NCI-H2029 treated with DMSO at 0.1 percent for 48 hours (cell line): ENCODE data around the gene KIF5C.
A peak's percentile ranks its signal among the peaks of the same experiment; 100 is the strongest.

ENCODE experiments used
- DNase-seq: peaks from one replicate; lab custom pipeline; 2025; lab: John Stamatoyannopoulos, UW

The KIF5C gene

DNA sequence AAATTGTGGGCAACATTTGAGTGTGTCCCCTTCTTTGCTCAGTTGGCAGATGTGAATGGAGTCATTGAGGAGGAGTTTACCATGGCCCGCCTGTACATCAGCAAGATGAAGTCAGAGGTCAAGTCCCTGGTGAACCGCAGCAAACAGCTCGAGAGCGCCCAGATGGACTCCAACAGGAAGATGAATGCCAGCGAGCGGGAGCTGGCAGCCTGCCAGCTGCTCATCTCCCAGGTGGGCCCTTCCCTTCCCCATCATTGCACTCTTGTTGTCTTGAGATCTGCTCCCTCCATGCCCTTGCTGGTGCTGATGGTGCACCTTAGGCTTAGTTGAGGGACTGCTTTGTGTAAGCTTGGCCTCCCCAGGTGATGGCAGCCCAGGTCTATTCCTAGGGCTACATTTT is 115.9 kb downstream of the KIF5C start:
- DNase-seq: no peak

DNA sequence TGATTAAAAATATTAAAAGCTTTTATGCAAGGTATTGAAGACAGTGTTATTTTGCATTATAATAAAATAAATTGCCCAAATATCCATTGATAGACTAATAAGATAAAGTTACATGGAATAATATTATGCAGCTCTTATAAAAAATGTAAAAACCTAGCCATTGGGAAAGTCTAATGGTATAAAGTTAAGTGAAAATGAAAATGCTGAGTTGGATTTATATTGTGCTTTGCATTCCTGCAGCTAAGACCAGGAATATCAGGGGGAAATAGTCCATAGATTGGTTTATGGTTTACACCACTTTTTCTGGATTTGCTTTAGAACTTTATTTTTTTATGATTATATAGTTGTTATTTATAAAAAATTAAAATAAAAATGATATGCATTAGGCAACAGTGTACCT is 117.4 kb downstream of the KIF5C start:
- no peak for DNase-seq

DNA sequence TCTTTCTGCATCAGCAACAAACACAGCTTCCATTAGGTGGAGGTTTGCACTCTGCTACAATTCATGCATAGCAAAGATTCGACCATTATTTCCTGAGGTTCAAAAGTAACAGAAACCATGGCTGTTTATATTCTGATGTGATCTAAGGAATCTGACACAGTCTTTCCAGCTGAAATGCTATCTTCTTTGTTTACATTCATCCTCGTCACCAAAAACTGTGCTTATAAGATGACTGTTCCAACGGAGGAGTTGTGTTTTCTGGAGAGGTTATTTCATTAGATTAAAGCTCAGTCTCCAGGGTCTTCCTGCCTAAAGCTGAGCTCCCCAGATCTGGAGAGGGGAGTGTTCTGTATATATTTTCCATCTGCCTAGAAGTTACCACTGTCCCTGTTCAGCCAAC is 118.3 kb downstream of the KIF5C start:
- DNase-seq: no peak

DNA sequence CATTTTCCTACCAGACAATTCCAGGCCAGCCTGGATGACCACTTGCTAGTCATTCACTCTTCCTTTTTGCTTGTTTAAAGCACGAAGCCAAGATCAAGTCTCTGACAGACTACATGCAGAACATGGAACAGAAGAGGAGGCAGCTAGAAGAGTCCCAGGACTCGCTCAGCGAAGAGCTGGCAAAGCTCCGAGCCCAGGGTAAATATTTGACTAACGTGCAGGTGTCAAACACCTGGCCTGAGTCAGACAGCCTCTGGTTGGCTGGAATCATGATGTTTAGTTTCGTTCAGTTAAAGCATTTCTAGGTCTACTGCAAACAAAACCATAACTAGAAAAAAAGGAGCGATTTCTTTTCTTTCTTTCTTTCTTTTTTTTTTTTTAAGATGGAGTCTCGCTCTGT is 119.3 kb downstream of the KIF5C start:
- peak; percentile 89 for DNase-seq

DNA sequence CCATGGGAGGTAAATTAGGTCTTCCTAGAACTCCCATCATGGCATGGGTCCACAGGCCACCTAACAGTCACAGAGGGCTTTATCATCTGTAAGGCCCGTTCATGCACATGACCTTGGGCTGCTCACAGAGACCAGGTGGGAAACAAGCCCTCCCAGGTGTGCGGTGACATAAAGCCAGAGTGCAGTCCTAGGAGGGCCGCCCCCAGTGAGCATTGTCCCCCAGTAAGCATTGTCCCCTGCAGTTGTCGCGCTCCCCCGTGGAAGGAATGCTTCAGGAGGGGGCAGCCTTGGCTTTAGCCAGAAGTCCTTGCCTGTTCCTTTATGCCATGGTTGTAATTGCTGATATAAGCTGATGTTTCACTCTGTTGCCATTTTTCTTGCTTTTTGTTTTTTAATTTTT is 121.8 kb downstream of the KIF5C start:
- DNase-seq: no peak

- DNase-seq: peak; percentile 59
Observed at GRCh38 chr2:148998165-148998830, 123.3 kb downstream of the KIF5C start.

DNA sequence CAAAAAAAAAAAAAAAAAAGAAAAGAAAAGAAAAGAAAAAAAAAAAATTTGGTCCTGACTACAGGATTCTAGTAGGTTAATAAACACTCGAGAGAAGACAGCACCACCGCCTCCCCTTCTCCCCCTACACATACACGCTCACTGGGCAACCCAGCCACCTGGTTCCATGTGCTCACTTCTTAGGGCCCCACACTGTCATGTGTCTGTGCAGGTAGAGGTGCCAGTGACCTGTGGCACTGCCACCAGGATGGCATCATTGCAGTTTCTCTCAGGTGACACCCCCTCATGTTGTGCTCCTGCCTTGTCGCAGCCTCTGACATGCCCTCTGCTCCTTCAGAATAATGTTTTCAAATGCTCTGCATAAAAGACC is 123.8 kb downstream of the KIF5C start:
- DNase-seq: no peak

DNA sequence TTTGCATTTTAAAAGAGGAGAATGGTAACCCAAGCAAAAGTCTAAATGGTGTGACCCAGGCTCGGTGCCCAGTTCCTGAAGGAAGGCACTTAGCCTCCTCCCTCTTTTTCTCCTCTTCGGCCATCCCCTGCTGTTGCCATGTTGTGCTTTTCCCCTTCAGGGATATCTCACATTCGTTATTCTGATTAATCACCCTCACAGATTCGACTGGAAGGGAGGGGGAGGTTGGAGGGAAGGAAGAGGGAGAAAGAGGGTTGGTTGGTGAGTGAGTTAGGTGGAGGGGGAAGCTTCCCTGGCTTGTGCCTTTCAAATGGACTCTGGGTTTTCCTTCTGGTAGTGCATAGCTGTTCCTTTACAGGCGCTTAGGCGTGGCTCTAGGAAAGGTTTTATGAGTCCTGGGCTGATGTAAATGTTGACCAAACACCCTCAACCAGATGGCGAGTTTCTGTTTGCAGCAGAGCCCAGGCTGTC is 124.5 kb downstream of the KIF5C start:
- DNase-seq: peak; percentile 24

- DNase-seq: no peak
Observed at GRCh38 chr2:149000158-149000938, 125.3 kb downstream of the KIF5C start.

DNA sequence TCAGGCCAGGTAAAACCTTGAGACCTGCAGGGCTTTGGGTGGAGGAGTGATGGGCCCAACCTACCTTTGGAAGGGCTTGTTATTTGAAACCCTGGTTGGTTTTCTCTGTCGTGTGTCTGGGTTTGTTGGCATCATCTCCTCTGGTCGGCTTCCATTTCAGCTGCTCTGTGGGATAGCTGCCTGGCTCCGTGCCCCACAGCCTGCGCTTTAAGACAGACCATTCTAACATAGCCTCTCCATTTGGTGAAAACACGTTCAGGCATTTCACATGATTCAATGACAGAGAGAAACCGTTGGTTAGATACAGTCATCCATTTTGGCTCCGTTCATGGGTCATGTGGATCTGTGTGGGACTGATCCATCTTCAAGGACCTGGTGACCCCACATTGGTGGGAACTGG is 126.5 kb downstream of the KIF5C start:
- peak; percentile 70 for DNase-seq

DNA sequence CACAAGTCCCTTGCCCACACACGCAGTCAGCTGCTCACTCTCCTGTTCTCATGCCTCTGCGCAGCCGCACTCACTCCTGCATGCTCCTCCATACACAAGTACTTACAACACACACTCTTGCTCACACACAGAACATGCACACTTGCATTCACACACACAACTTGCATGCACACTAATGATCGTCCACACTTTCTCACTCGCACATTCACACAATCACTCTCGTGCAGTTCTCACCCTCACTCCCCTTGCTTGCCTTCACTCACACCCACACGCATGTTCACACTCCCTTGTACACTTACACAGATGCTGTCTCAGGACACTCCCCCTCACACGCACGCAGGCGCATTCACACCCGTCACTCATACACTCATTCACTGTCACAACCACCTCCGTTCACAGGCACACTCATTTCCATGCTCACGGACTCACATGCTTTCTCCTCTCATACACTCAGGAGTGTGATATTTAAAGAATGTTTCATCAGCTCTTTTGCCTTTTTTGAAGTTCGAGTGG is 127.4 kb downstream of the KIF5C start:
- no peak for DNase-seq

DNA sequence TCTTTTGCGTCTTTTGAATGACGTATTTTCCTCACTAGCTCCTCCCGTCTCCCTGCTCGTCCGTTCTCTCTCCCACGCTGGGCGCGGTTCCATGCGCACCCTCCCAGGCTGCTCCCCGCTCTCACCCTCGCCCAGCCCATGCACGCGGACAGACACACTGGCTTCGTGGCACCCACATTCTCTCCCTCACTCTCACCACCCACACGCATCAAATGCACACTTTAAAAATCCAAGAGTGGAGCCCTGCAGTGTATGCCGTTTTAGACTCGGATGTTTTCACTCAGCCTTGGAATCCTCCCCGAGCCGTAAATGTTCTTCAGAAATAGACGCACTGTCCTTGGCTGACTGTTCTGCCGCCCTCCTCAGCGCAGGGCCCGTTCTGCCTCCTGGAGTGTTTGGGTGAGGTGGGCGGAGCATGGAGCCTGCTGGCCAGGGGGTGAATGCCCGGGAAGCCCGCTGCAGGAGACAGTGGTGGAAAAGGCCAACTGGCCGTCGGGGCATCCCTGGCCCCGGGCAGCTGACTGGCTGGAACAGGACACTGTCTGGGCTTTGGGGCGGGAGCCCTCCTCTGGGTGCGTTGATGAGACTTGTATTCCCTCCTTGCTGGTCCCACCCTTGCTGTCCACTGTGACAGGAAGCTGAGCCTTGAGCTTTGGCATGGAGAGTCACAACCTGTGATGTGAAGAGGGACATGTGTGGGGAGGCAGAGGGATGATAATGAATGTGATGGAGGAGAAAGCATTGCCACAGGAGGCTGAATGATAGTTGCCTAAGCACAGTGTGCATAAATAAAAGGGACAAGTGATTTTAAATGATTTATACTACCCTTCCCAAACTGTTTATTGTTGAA is 128.1 kb downstream of the KIF5C start:
- no peak for DNase-seq

DNA sequence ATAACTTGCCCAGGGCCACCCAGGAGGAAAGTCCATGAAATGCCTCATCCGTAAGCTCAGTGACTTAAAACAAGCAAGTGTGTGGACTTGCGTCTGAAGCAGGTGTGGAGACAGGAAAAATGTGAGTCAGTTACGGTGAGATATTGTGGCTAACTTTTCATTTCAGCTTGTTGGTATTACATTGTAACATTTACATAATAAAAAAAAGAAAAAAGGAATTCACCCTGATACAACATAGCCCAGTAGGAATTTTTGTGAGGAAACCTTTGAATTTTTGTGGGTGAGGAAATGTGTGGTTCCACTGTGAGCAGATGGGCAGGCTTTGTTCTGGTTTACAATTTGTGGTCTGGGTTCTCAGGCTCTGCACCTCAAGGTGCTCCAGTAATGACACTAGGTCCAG is 129.8 kb downstream of the KIF5C start:
- DNase-seq: no peak

DNA sequence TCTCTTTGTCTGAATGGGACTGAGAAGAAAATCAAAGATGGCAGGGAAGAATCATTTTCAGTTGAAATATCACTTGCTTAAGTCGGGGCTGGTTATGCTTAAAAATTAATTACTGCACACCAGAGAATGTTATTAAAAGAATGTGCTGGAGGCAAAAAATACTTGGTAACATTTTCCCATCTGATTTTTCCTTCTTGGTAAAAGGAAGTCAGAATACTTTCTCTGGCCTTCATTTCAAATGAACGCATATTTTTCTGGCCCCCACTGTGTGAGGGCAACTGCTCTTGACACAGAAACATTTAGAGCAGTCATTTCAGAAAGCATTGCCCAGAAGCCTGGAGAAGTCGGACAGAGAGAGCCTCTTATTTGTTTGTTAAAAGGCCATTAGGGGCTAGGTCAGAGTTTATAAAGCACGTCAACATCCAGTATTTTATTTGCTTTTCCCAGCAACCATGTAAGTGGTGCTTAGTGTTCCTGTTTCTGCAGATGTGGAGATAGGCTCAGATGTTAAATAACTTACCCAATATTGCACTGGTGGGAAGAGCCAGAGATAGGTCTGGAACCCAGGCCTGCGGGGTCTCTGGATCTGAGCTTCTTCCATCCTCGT is 130.5 kb downstream of the KIF5C start:
- DNase-seq: no peak

DNA sequence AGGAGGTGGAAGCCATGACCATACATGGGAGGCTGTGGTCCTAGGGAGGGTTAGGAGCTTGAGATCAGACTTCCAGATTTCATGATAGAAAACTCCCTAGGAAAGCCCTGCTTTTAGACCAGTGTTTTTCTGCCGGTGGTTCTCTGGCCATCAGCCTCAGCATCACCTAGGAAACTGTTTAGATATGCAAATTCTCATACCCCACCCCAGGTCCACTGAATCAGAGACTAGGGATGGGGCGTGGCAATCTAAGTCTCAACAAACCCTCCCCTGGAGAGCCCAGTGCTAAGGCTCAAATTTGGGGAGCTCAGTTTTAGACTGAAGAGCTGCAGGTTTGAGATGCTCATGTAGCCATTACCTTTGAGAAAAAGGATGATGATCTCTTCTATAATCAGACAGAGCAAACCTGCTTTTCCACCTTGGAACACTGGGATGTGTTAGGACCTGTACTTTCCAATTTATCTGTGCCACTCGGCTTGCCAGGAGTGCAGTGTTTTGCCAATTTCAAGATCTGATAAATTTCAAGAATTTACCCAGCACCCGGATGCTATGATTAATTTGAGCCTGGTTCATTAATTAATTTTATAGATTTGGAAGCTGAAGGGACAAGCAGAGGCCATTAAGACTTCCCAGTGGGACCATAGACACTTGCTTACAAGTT is 132.0 kb downstream of the KIF5C start:
- DNase-seq: no peak

GRCh38 chr2:149008381-149008780 is 133.4 kb downstream of the KIF5C start:
- no peak for DNase-seq

GRCh38 chr2:149009576-149010461 is 134.8 kb downstream of the KIF5C start:
- DNase-seq: no peak

DNA sequence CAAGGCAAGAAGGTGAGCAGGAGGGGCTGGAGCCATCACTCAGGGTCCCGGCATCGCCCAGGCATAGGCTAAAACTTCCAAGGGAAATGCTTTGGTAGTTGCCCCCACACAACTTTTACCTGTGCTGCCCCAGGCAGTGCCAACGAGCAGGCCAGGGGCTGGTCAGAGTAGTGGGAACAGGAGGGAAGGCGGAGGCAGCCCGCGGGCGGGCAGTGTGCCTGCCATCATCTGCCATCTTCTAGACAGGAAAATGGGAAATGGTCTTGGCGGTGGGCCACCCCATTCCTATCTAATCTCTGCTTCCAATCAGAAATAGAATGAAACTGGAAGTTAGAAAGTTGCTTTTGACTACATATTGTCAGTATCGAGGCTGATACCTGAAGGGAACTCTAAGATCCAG is 137.5 kb downstream of the KIF5C start:
- no peak for DNase-seq

DNA sequence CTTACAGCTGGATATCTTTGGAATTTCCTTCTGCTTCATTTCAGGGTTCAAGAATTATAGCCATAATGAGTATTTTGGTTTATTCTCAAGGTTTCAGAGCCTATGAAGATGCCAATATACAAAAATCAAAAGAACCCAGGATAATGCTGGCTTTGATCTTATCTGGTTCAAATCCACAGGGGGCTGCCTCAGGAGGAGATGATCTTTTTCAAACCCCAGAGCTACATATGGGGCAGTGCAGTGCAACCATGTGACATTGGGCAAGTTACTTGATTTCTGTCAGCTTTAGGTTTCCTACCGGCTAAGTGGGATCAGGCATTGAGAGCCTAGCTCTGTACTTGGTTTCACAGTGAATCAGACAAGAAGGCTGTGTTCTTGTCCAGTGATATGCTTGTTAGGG is 140.5 kb downstream of the KIF5C start:
- DNase-seq: no peak

GRCh38 chr2:149015926-149016563 is 141.0 kb downstream of the KIF5C start:
- no peak for DNase-seq
